HCT116 (cell line): ENCODE measurements around the gene TCERG1L. TPM values are rescaled to one million over a fixed set of nuclear protein-coding genes. Genes with fewer than 3 reads are reported as not detected.

ENCODE experiments used
- ATAC-seq: fragments of 200-7000 bp; cut with Tn5 transposase; 2 replicates; pipeline ENCODE4 v1.9.1; 2020; ENCODE audit warnings: mild to moderate bottlenecking, moderate library complexity
- BruUV-seq: library from RNA; stranded (reverse); fragments of 400-500 nt; replicated peaks from 2 replicates; lab custom pipeline; 2021; lab: Mats Ljungman, UMichigan
- CTCF ChIA-PET: fragments of 300-600 bp; sonication (Branson Sonifier 250); formaldehyde crosslinking; loops from one replicate; lab custom pipeline; 2021; ENCODE audit warnings: antibody characterized with exemption; lab: Charles Lee
- POLR2A ChIA-PET: fragments of 300-600, 350-600 bp; sonication (Branson Sonifier 250); formaldehyde crosslinking; loops from one replicate; lab custom pipeline; 2021; ENCODE audit warnings: antibody characterized with exemption; lab: Charles Lee
- RAD21 ChIA-PET, 2 experiments: fragments of 300-600 bp; sonication (Branson Sonifier 250); formaldehyde crosslinking; loops; one replicate each; lab custom pipeline; 2023; ENCODE audit warnings: low total read pairs in 2 of 2; ENCODE audit not compliant: uncharacterized antibody in 2 of 2, unreplicated experiment in 2 of 2, low non-redundant PET in 1 of 2; lab: Charles Lee
- DNase-seq: peaks from one replicate; pipeline ENCODE4 v3.0.0-alpha.2; 2010; ENCODE audit warnings: low read depth, low spot score
- H2AFZ ChIP-seq: fragments of 200-600 bp; shearing (Covaris generic), sonication (generic); 2 replicates; pipeline ENCODE4 v1.6.1; 2017; ENCODE audit warnings: low read depth, mixed run types, mixed read lengths, antibody characterized with exemption, low read length; ENCODE audit not compliant: poor library complexity, severe bottlenecking
- H3K27ac ChIP-seq: 2 replicates; pipeline ENCODE4 v1.5.1; 2012; ENCODE audit warnings: low read depth, low read length
- H3K27me3 ChIP-seq: fragments of 200-600 bp; sonication (generic); 2 replicates; pipeline ENCODE4 v1.6.1; 2016; ENCODE audit warnings: mixed run types, low read length, mixed read lengths; ENCODE audit not compliant: insufficient read depth
- H3K36me3 ChIP-seq, 2 experiments: fragments of 200-500 bp in 1 of 2; fragments of 200-600 bp in 1 of 2; sonication (Bioruptor generic) in 1 of 2; sonication (generic) in 1 of 2; 2 replicates each; pipeline versions ENCODE4 v1.5.1 to v1.6.1; 2014 to 2016; ENCODE audit warnings: low read length in 2 of 2, inconsistent platforms in 1 of 2, mixed read lengths in 1 of 2, mixed run types in 1 of 2; ENCODE audit not compliant: insufficient read depth in 2 of 2, control insufficient read depth in 1 of 2
- H3K4me1 ChIP-seq, 2 experiments: fragments of 200-600 bp in 1 of 2; sonication (generic) in 1 of 2; 2 replicates each; pipeline versions ENCODE4 v1.5.1 to v1.6.1; 2012 to 2017; ENCODE audit warnings: low read length in 2 of 2, inconsistent platforms in 1 of 2, mild to moderate bottlenecking in 1 of 2, mixed read lengths in 1 of 2, mixed run types in 1 of 2, moderate library complexity in 1 of 2; ENCODE audit not compliant: insufficient read depth in 2 of 2, control insufficient read depth in 1 of 2
- H3K4me2 ChIP-seq: fragments of 200-600 bp; sonication (generic); 2 replicates; pipeline ENCODE4 v1.6.1; 2017; ENCODE audit warnings: mixed run types, low read length, mixed read lengths
- H3K4me3 ChIP-seq, 2 experiments: fragments of 200-600 bp in 1 of 2; sonication (generic) in 1 of 2; replicated peaks in 1 of 2; 2 replicates each; pipeline ENCODE4 v1.5.1; 2011 to 2016; ENCODE audit warnings: low read length in 2 of 2, control low read depth in 1 of 2, low read depth in 1 of 2, mild to moderate bottlenecking in 1 of 2, mixed read lengths in 1 of 2, mixed run types in 1 of 2
- H3K79me2 ChIP-seq: fragments of 200-600 bp; sonication (generic); 2 replicates; pipeline ENCODE4 v1.6.1; 2017; ENCODE audit warnings: mild to moderate bottlenecking, mixed run types, low read length, moderate library complexity, mixed read lengths; ENCODE audit not compliant: insufficient read depth
- H3K9ac ChIP-seq: fragments of 200-600 bp; sonication (generic); 2 replicates; pipeline ENCODE4 v1.6.1; 2016; ENCODE audit warnings: low read length, mixed read lengths
- H3K9me2 ChIP-seq: fragments of 200-600 bp; sonication (generic), shearing (Covaris generic); 2 replicates; pipeline ENCODE4 v1.6.1; 2017; ENCODE audit warnings: mixed run types, mild to moderate bottlenecking, moderate library complexity; ENCODE audit not compliant: insufficient read depth
- H3K9me3 ChIP-seq, 2 experiments: fragments of 200-500 bp in 1 of 2; fragments of 200-600 bp in 1 of 2; sonication (Bioruptor generic) in 1 of 2; sonication (generic) in 1 of 2; 2 replicates each; pipeline ENCODE4 v1.6.1; 2014 to 2017; ENCODE audit warnings: low read length in 2 of 2, mixed read lengths in 2 of 2, inconsistent platforms in 1 of 2, low read depth in 1 of 2, mild to moderate bottlenecking in 1 of 2, mixed run types in 1 of 2, moderate library complexity in 1 of 2; ENCODE audit not compliant: control insufficient read depth in 1 of 2, insufficient read depth in 1 of 2
- H4K20me1 ChIP-seq: fragments of 200-600 bp; sonication (generic), shearing (Covaris generic); 2 replicates; pipeline ENCODE4 v1.6.1; 2017; ENCODE audit warnings: mixed run types, mild to moderate bottlenecking, moderate library complexity; ENCODE audit not compliant: insufficient read depth
- ATF3 ChIP-seq: IDR thresholded peaks from 2 replicates; pipeline ENCODE4 v1.6.1; 2012
- CBX3 ChIP-seq: IDR thresholded peaks from 2 replicates; pipeline ENCODE4 v1.6.1; 2012; ENCODE audit warnings: low read depth
- EGR1 ChIP-seq: IDR thresholded peaks from 2 replicates; pipeline ENCODE4 v1.6.1; 2012; ENCODE audit warnings: low read depth
- EZH2 ChIP-seq: fragments of 200-600 bp; sonication (generic); IDR thresholded peaks from 2 replicates; pipeline ENCODE4 v1.6.1; 2017; ENCODE audit warnings: antibody characterized with exemption, mixed run types
- EZH2phosphoT487 ChIP-seq: fragments of 200-600 bp; IDR thresholded peaks from 2 replicates; pipeline ENCODE4 v1.6.1; 2018; ENCODE audit warnings: antibody characterized with exemption, borderline replicate concordance
- FOSL1 ChIP-seq: IDR thresholded peaks from 2 replicates; pipeline ENCODE4 v1.6.1; 2012; ENCODE audit warnings: low read depth
- POLR2A ChIP-seq: IDR thresholded peaks from 2 replicates; pipeline ENCODE4 v1.7.0; 2011; ENCODE audit warnings: borderline replicate concordance; ENCODE audit not compliant: insufficient read depth, insufficient read length; ENCODE audit errors: extremely low read depth
- POLR2AphosphoS5 ChIP-seq: IDR thresholded peaks from 2 replicates; pipeline ENCODE4 v1.6.1; 2011; ENCODE audit warnings: mild to moderate bottlenecking, low read depth, low read length, moderate library complexity
- RAD21 ChIP-seq: IDR thresholded peaks from 2 replicates; pipeline ENCODE4 v1.6.1; 2012; ENCODE audit warnings: low read depth, mild to moderate bottlenecking
- SIN3A ChIP-seq: IDR thresholded peaks from 2 replicates; pipeline ENCODE4 v1.6.1; 2012; ENCODE audit warnings: low read depth
- SP1 ChIP-seq: IDR thresholded peaks from 2 replicates; pipeline ENCODE4 v1.6.1; 2012; ENCODE audit warnings: low read depth
- ZBTB33 ChIP-seq: IDR thresholded peaks from 2 replicates; pipeline ENCODE4 v1.6.1; 2011; ENCODE audit warnings: mild to moderate bottlenecking, low read length, moderate library complexity; ENCODE audit not compliant: insufficient replicate concordance; ENCODE audit errors: extremely low read depth
- ZFX ChIP-seq: fragments of 450-650 bp; IDR thresholded peaks from 2 replicates; pipeline ENCODE4 v1.6.1; 2017
- intact Hi-C: fragments of 100-400 bp; cut with micrococcal nuclease; formaldehyde crosslinking; loops from 2 replicates; pipeline ENCODE4 v1.10.0; 2022
- total RNA-seq: library from RNA; stranded (reverse); gene quantifications from one replicate; pipeline ENCODE4 v1.2.1, GENCODE V29; 2021; ENCODE audit not compliant: unreplicated experiment

TCERG1L gene
- total RNA-seq, 1 experiment from 2014 or later, result not detected

GRCh38 chr10:131085091-131085860 lies 226.2 kb downstream of the TCERG1L start:
- BruUV-seq, result no TSS peak
- H3K4me1 ChIP-seq, result no peaks in the 10 kb centered on the region
- H3K27ac ChIP-seq, result no peak overlapping the region
- no peaks in the 10 kb centered on the region for H3K36me3 ChIP-seq
- no peak for ATAC-seq
- intact Hi-C loops, result no loop called here
- ChIA-PET RAD21 (no interaction called here), CTCF (no interaction called here), POLR2A (no interaction called here)
- DNase-seq, result no peak
- H3K4me3 ChIP-seq, result no peak overlapping the region
- TF ChIP-seq POLR2AphosphoS5 (no peak), SIN3A (no peak), ZBTB33 (no peak), POLR2A (no peak), EZH2 (no peak), FOSL1 (no peak)
- H3K9me2 ChIP-seq, result no peaks in the 10 kb centered on the region
- no peaks in the 10 kb centered on the region for H3K79me2 ChIP-seq
- H3K9me3 ChIP-seq, result no peaks in the 10 kb centered on the region
- H3K27me3 ChIP-seq, result no peaks in the 10 kb centered on the region
- H3K9ac ChIP-seq, result no peak overlapping the region
- H4K20me1 ChIP-seq, result no peaks in the 10 kb centered on the region
- H3K4me2 ChIP-seq, result no peak overlapping the region
- H2AFZ ChIP-seq, result no peak overlapping the region

- ATAC-seq, result no peak
These were observed 226.8 kb downstream of the TCERG1L start for GRCh38 chr10:131084791-131085090.

More at GRCh38 chr10:131084791-131085090, 226.8 kb downstream of the TCERG1L start:
- Histone ChIP-seq H3K27me3 (no peaks in the 10 kb centered on the region), H3K79me2 (no peaks in the 10 kb centered on the region), H3K4me1 (no peaks in the 10 kb centered on the region), H3K4me3 (no peak overlapping the region), H3K27ac (no peak overlapping the region), H3K36me3 (no peaks in the 10 kb centered on the region), H3K9me3 (no peaks in the 10 kb centered on the region), H3K9ac (no peak overlapping the region), H4K20me1 (no peaks in the 10 kb centered on the region), H2AFZ (no peak overlapping the region), H3K4me2 (no peak overlapping the region), H3K9me2 (no peaks in the 10 kb centered on the region)
- intact Hi-C loops, result no loop called here
- DNase-seq, result no peak
- TF ChIP-seq SP1 (no peak), ATF3 (no peak), ZBTB33 (no peak), CBX3 (no peak), EGR1 (no peak), ZFX (no peak), RAD21 (no peak), EZH2phosphoT487 (no peak)
- RAD21 ChIA-PET, result no interaction called here
- POLR2A ChIA-PET, result no interaction called here
- BruUV-seq, result no TSS peak
- CTCF ChIA-PET, result no interaction called here
